Measurements from ENCODE around the gene ST7L.

DNA sequence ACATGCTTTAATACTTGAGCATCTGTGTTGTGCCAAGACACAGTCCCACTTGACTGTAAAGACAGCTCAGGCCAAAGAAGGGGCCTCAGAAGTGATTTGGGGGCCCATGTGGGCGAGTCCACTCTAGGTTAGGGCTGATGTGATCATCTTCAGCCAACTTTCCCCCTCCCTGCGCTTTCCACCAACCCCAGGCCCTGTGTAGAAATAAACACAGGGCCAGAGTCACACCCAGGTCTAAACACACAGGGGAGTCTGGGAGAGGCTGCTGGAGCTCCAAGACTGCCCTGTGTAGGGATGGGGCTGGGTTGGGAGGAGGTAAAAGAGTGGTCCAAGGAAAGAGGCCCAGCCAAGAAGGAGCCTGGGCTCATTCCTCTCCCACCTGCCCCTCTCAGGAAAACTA is 112.6 kb downstream of the ST7L start:
- TF ChIP-seq, protein P1, sequence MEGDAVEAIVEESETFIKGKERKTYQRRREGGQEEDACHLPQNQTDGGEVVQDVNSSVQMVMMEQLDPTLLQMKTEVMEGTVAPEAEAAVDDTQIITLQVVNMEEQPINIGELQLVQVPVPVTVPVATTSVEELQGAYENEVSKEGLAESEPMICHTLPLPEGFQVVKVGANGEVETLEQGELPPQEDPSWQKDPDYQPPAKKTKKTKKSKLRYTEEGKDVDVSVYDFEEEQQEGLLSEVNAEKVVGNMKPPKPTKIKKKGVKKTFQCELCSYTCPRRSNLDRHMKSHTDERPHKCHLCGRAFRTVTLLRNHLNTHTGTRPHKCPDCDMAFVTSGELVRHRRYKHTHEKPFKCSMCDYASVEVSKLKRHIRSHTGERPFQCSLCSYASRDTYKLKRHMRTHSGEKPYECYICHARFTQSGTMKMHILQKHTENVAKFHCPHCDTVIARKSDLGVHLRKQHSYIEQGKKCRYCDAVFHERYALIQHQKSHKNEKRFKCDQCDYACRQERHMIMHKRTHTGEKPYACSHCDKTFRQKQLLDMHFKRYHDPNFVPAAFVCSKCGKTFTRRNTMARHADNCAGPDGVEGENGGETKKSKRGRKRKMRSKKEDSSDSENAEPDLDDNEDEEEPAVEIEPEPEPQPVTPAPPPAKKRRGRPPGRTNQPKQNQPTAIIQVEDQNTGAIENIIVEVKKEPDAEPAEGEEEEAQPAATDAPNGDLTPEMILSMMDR (IDR thresholded peaks at IDR 0.05; ENCODE audit: borderline replicate concordance, extremely low read depth, low read length, poor library complexity, severe bottlenecking) = no peak
- TF ChIP-seq EZH2 (IDR thresholded peaks at IDR 0.05; ENCODE audit: borderline replicate concordance, low read depth, low read length, severe bottlenecking) = no peak
